Activated CD4-positive, alpha-beta T cell treated with anti-CD3 and anti-CD28 coated beads, Interleukin-2, amount 10 ng/mL, durations not matched to agents 24 days and 14 days (primary cell): ENCODE results near the gene LRIG3. TPM values are rescaled to one million over a fixed set of nuclear protein-coding genes. Genes with fewer than 3 reads are reported as not detected.
"Not testable (repeated sequence)": the region's sequence is repeated elsewhere in the genome, so short reads cannot be mapped to it uniquely, and the experiment has no call there.

Experiments
- DNase-seq: peaks from one replicate; pipeline ENCODE4 v3.0.0; 2022
- H3K27ac Mint-ChIP-seq: one replicate; pipeline ENCODE4 v1.8.0; 2022; ENCODE audit warnings: mild to moderate bottlenecking, mixed read lengths
- H3K27me3 Mint-ChIP-seq: one replicate; pipeline ENCODE4 v1.8.0; 2022; ENCODE audit warnings: mixed read lengths
- H3K36me3 Mint-ChIP-seq: one replicate; pipeline ENCODE4 v1.8.0; 2022; ENCODE audit warnings: low read depth, mild to moderate bottlenecking, mixed read lengths
- H3K4me1 Mint-ChIP-seq: one replicate; pipeline ENCODE4 v1.8.0; 2021; ENCODE audit warnings: mixed read lengths
- H3K4me3 Mint-ChIP-seq: one replicate; pipeline ENCODE4 v1.8.0; 2022; ENCODE audit warnings: mild to moderate bottlenecking, moderate library complexity, mixed read lengths
- H3K9me3 Mint-ChIP-seq: one replicate; pipeline ENCODE4 v1.8.0; 2021; ENCODE audit warnings: mixed read lengths
- intact Hi-C: fragments of 100-400 bp; cut with micrococcal nuclease; formaldehyde crosslinking; loops from one replicate; pipeline ENCODE4 v1.15.1; 2023
- total RNA-seq: library from RNA; stranded (reverse); gene quantifications from 2 replicates; pipeline ENCODE4 v1.2.3, GENCODE V29; 2022

Gene LRIG3
- total RNA-seq, 1 donor from 2014 or later: not detected

GRCh38 chr12:58906917-58907316, 13.4 kb downstream of the LRIG3 start:
- Mint-ChIP-seq H3K27me3 (no peaks in the 10 kb centered on the region), H3K36me3 (no peaks in the 10 kb centered on the region), H3K4me3 (no peak overlapping the region), H3K4me1 (no peaks in the 10 kb centered on the region), H3K9me3 (no peaks in the 10 kb centered on the region), H3K27ac (no peak overlapping the region)
- no peak for DNase-seq
- intact Hi-C loops: no loop called here

GRCh38 chr12:58905422-58905821, 14.9 kb downstream of the LRIG3 start:
- H3K4me1 Mint-ChIP-seq: no peaks in the 10 kb centered on the region
- DNase-seq: no peak
- no peak overlapping the region for H3K4me3 Mint-ChIP-seq
- no peaks in the 10 kb centered on the region for H3K36me3 Mint-ChIP-seq
- no peak overlapping the region for H3K27ac Mint-ChIP-seq
- no peaks in the 10 kb centered on the region for H3K27me3 Mint-ChIP-seq
- intact Hi-C loops: no loop called here
- no peaks in the 10 kb centered on the region for H3K9me3 Mint-ChIP-seq

GRCh38 chr12:58902726-58903125, 17.6 kb downstream of the LRIG3 start:
- H3K36me3 Mint-ChIP-seq, H3K27ac Mint-ChIP-seq, H3K27me3 Mint-ChIP-seq, H3K4me1 Mint-ChIP-seq, intact Hi-C loops, H3K9me3 Mint-ChIP-seq, DNase-seq, H3K4me3 Mint-ChIP-seq: not testable (repeated sequence)

GRCh38 chr12:58901664-58902063, 18.6 kb downstream of the LRIG3 start:
- H3K27ac Mint-ChIP-seq: no peak overlapping the region
- H3K4me1 Mint-ChIP-seq: no peaks in the 10 kb centered on the region
- H3K9me3 Mint-ChIP-seq: no peaks in the 10 kb centered on the region

GRCh38 chr12:58897969-58898368, 22.3 kb downstream of the LRIG3 start:
- no peaks in the 10 kb centered on the region for H3K9me3 Mint-ChIP-seq
- H3K36me3 Mint-ChIP-seq: no peaks in the 10 kb centered on the region
- intact Hi-C loops: no loop called here
- no peaks in the 10 kb centered on the region for H3K4me1 Mint-ChIP-seq
- no peak overlapping the region for H3K4me3 Mint-ChIP-seq
- DNase-seq: no peak
- no peaks in the 10 kb centered on the region for H3K27me3 Mint-ChIP-seq
- no peak overlapping the region for H3K27ac Mint-ChIP-seq

More at GRCh38 chr12:58901664-58902063, 18.6 kb downstream of the LRIG3 start:
- no peak overlapping the region for H3K4me3 Mint-ChIP-seq
- no peaks in the 10 kb centered on the region for H3K36me3 Mint-ChIP-seq
- DNase-seq: no peak
- H3K27me3 Mint-ChIP-seq: no peaks in the 10 kb centered on the region
- intact Hi-C loops: no loop called here

- Mint-ChIP-seq H3K27ac (no peak overlapping the region), H3K4me1 (no peaks in the 10 kb centered on the region), H3K27me3 (no peaks in the 10 kb centered on the region), H3K4me3 (no peak overlapping the region), H3K36me3 (no peaks in the 10 kb centered on the region), H3K9me3 (no peaks in the 10 kb centered on the region)
- intact Hi-C loops: no loop called here
- no peak for DNase-seq
These were observed 24.0 kb downstream of the LRIG3 start for GRCh38 chr12:58896278-58896677.

- Mint-ChIP-seq H3K4me3 (no peak overlapping the region), H3K36me3 (no peaks in the 10 kb centered on the region), H3K27me3 (no peaks in the 10 kb centered on the region), H3K4me1 (no peaks in the 10 kb centered on the region), H3K27ac (no peak overlapping the region), H3K9me3 (no peaks in the 10 kb centered on the region)
- no peak for DNase-seq
- intact Hi-C loops: no loop called here
These were observed 25.3 kb downstream of the LRIG3 start for GRCh38 chr12:58895053-58895452.

GRCh38 chr12:58894040-58894439, 26.3 kb downstream of the LRIG3 start:
- no peak overlapping the region for H3K4me3 Mint-ChIP-seq

GRCh38 chr12:58893495-58893894, 26.8 kb downstream of the LRIG3 start:
- intact Hi-C loops: no loop called here
- Mint-ChIP-seq H3K27me3 (no peaks in the 10 kb centered on the region), H3K4me3 (no peak overlapping the region)

More at GRCh38 chr12:58894040-58894439, 26.3 kb downstream of the LRIG3 start:
- intact Hi-C loops: no loop called here
- Mint-ChIP-seq H3K36me3 (no peaks in the 10 kb centered on the region), H3K27me3 (no peaks in the 10 kb centered on the region), H3K4me1 (no peaks in the 10 kb centered on the region), H3K27ac (no peak overlapping the region), H3K9me3 (no peaks in the 10 kb centered on the region)
- no peak for DNase-seq

GRCh38 chr12:58889557-58889956, 30.7 kb downstream of the LRIG3 start:
- H3K36me3 Mint-ChIP-seq: no peaks in the 10 kb centered on the region
- intact Hi-C loops: no loop called here
- H3K4me3 Mint-ChIP-seq: no peak overlapping the region
- no peaks in the 10 kb centered on the region for H3K4me1 Mint-ChIP-seq
- no peak overlapping the region for H3K27ac Mint-ChIP-seq
- no peak for DNase-seq
- H3K9me3 Mint-ChIP-seq: no peaks in the 10 kb centered on the region
- H3K27me3 Mint-ChIP-seq: no peaks in the 10 kb centered on the region

More at GRCh38 chr12:58893495-58893894, 26.8 kb downstream of the LRIG3 start:
- Mint-ChIP-seq H3K27ac (no peak overlapping the region), H3K9me3 (no peaks in the 10 kb centered on the region), H3K36me3 (no peaks in the 10 kb centered on the region), H3K4me1 (no peaks in the 10 kb centered on the region)
- DNase-seq: no peak

GRCh38 chr12:58888131-58888783, 32.0 kb downstream of the LRIG3 start:
- H3K9me3 Mint-ChIP-seq: no peaks in the 10 kb centered on the region
- intact Hi-C loops: no loop called here
- no peak for DNase-seq
- H3K27ac Mint-ChIP-seq: no peak overlapping the region
- no peaks in the 10 kb centered on the region for H3K27me3 Mint-ChIP-seq
- H3K36me3 Mint-ChIP-seq: no peaks in the 10 kb centered on the region
- H3K4me1 Mint-ChIP-seq: no peaks in the 10 kb centered on the region
- no peak overlapping the region for H3K4me3 Mint-ChIP-seq

GRCh38 chr12:58887068-58887467, 33.2 kb downstream of the LRIG3 start:
- no peak for DNase-seq
- no peaks in the 10 kb centered on the region for H3K4me1 Mint-ChIP-seq
- H3K4me3 Mint-ChIP-seq: no peak overlapping the region
- H3K27ac Mint-ChIP-seq: no peak overlapping the region
- no peaks in the 10 kb centered on the region for H3K36me3 Mint-ChIP-seq
- H3K27me3 Mint-ChIP-seq: no peaks in the 10 kb centered on the region
- intact Hi-C loops: no loop called here
- H3K9me3 Mint-ChIP-seq: no peaks in the 10 kb centered on the region

- no peak overlapping the region for H3K4me3 Mint-ChIP-seq
- H3K36me3 Mint-ChIP-seq: no peaks in the 10 kb centered on the region
- H3K27me3 Mint-ChIP-seq: no peaks in the 10 kb centered on the region
- no peak overlapping the region for H3K27ac Mint-ChIP-seq
- no peaks in the 10 kb centered on the region for H3K4me1 Mint-ChIP-seq
- no peaks in the 10 kb centered on the region for H3K9me3 Mint-ChIP-seq
- no peak for DNase-seq
- intact Hi-C loops: no loop called here
These were observed 33.8 kb downstream of the LRIG3 start for GRCh38 chr12:58886474-58886873.

GRCh38 chr12:58884916-58885315, 35.4 kb downstream of the LRIG3 start:
- Mint-ChIP-seq H3K9me3 (no peaks in the 10 kb centered on the region), H3K4me3 (no peak overlapping the region), H3K27me3 (no peaks in the 10 kb centered on the region), H3K36me3 (no peaks in the 10 kb centered on the region), H3K27ac (no peak overlapping the region), H3K4me1 (no peaks in the 10 kb centered on the region)
- DNase-seq: no peak
- intact Hi-C loops: no loop called here
